Medulla oblongata (tissue), 1 donor: ENCODE measurements around the gene FXR2.
"Not testable (repeated sequence)": the region's sequence is repeated elsewhere in the genome, so short reads cannot be mapped to it uniquely, and the experiment has no call there.

Experiments
- DNase-seq: peaks from one replicate; pipeline ENCODE4 v3.0.0-alpha.2; 2015; ENCODE audit errors: extremely low spot score

FXR2 gene

GRCh38 chr17:7629939-7630571, 15.4 kb upstream of the FXR2 start, which contains the start of gene SHBG:
SHBG (plus strand) TSS chr17:7630135; CDS start chr17:7630173, 38 bp downstream.
- no peak for DNase-seq

GRCh38 chr17:7627250-7628121, 12.8 kb upstream of the FXR2 start, which contains the start of gene SAT2:
SAT2 (minus strand) TSS chr17:7627821; CDS start chr17:7627635, 186 bp downstream.
- peak; percentile 96 for DNase-seq

DNA sequence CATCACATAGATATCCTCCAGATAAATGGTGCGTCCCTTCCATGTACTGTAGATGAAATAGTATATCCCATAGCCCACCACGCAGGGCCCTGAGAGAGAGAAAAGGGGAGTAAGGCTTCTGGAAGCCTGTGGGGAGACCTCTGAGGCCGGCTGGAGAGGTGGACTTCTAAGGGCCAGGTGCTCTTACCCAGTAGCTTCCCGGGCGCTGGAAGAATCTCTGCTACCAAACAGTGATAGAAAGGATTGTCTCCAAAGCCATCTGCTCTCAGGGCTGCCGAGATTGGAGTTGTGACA, 12.2 kb upstream of the FXR2 start:
- DNase-seq: no peak

- DNase-seq: peak; percentile 56
These were observed 11.6 kb upstream of the FXR2 start for GRCh38 chr17:7626307-7626706.

DNA sequence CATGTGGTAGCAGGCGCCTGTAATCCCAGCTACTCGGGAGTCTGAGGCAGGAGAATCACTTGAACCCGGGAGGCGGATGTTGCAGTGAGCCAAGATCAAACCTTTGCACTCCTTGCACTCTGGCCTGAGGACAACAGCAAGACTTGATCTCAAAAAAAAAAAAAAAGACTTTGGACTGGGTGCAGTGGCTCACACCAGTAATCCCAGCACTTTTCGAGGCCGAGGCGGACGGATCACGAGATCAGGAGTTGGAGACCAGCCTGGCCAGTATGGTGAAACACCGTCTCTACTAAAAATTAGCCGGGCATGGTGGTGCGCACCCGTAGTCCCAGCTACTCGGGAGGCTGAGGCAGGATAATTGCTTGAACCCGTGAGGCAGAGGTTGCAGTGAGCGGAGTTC, 11.1 kb upstream of the FXR2 start:
- not testable (repeated sequence) for DNase-seq

- no peak for DNase-seq
These were observed 9.0 kb upstream of the FXR2 start for GRCh38 chr17:7623661-7624060.

DNA sequence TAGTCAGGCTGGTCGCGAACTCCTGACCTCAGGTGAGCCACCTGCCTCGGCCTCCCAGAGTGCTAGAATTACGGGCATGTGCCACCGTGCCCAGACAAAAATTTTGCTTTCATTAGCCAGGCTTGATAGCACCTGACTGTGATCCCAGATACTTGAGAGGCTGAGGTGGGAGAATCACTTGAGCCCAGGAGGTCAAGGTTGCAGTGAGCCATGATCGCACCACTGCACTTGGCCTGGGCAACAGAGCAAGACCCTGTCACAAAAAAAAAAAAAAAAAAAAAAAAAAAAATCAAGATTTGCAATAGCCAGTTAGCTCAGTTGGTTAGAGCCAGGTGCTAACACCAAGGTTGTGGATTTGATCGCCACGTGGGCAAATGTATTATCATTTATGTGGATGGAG, 6.1 kb upstream of the FXR2 start:
- no peak for DNase-seq

DNA sequence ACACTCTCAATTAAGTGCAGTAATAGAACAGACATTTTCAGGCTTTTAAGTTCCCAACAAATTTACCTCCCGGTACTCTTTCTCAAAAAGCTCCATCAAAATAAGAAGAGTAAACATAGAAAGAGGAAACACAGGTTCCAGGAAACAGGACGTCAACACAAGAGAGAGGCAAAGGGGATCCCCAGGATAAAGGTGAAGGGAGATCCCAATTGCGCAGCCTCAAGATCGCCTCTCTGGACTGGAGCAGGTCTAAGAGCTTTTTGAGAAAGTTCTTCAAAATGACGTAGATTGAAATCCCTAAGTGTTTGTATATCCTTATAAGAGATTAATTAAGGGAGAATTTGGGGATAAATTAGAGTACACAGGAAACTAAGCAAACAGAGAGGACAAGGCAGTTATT, 3.9 kb upstream of the FXR2 start:
- DNase-seq: no peak

DNA sequence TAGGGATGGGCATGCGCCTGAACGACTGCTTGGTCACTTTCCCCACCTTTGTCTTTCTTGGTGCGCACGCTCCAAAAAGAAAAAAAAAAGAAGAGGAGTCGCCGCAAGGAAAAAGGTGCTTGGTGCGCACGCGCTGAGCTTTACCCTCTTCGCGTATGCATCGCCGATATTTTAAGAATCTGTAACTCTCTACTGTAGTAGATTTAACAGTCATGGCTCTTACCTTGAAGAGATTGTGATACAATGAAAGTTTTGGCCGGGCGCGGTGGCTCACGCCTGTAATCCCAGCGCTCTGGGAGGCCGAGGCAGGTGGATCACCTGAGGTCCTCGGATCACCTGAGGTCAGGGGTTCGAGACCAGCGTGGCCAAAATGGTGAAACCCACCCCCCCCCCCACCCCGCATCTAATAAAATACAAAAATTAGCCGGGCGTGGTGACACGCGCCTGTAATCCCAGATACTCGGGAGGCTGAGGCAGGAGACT, 609 bp upstream of the FXR2 start:
- DNase-seq: no peak

DNA sequence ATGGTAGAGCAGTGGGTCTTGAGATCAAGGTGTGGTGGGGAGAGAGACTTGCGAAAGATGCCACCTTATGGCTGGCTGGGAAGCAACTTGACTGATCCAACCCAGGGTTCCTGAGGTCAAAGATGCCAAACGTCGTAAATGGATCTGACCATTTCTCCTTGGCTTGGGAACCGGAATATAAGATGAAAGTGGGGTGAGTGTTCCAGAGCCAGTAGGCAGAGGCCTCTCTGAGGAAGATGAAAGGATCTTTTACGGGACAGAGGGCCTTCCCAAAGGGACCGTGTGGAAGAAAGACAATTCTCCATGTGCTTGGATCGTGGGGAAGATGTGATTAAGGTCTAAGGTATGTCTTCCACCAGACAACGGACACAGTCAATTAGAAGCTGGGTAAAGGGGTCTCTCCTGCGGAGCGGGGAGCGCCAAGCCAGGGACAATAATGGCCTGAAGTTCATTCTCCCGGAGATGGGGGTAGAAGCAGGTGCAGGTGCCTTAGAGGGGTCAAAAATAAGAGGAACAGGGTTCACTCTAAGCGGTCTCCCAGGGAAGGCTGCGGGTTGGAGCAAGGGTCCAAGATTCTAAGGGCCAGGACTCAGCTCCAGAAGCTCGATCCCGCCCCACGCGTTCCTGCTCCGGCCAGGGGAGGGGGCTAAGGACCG, 800 bp downstream of the FXR2 start:
- no peak for DNase-seq

DNA sequence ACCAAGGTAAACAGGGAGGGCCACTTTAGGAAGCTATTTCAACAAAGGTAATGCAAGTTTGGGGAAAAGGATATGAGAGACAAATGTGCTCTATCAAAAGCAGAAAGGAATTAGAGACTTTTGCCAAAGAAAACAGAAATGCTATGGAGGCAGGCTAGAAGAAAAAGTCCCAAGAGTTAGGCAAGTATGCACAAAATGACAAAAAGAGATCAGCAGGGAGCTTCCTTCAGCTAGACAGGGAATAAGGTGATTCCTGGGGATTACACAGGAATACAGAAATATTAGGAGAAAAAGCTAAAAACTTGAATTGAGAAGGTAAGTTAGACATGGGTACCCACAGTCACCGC, 2.4 kb downstream of the FXR2 start:
- no peak for DNase-seq

DNA sequence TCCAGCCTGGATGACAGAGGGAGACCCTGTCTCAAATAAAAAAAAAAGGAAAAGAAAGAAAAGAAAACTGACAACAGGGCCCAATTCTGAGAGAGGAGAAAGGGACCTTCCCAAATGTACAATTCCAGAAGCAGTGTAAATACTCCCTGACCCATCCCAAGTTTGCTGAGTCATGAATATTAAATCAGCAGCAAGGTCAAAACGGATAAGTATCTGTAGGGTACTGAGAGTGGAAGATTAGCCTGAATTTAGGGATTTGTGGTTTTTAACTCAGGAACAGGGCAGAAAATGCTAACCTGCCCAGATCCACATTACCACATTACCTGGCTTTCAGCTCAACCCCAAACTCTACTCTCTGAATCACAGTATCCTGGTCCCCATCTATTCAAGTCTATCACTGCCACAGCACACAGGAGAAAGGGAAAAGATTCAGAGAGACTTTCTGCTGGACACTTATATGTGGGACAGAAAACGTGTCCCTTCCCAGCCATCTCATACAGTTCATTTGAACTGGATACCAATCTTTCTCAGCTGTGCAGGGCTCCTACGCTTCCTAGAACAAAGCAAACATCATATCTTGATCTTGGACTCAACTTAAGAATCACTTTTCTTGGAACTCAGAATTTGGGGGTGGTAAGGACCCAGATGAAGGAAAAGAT, 2.9 kb downstream of the FXR2 start:
- DNase-seq: no peak

- no peak for DNase-seq
These were observed 4.1 kb downstream of the FXR2 start for GRCh38 chr17:7610641-7611040.

- DNase-seq: no peak
These were observed 8.4 kb downstream of the FXR2 start for GRCh38 chr17:7606280-7606679.

- not testable (repeated sequence) for DNase-seq
These were observed 17.1 kb downstream of the FXR2 start for GRCh38 chr17:7597561-7597960.

DNA sequence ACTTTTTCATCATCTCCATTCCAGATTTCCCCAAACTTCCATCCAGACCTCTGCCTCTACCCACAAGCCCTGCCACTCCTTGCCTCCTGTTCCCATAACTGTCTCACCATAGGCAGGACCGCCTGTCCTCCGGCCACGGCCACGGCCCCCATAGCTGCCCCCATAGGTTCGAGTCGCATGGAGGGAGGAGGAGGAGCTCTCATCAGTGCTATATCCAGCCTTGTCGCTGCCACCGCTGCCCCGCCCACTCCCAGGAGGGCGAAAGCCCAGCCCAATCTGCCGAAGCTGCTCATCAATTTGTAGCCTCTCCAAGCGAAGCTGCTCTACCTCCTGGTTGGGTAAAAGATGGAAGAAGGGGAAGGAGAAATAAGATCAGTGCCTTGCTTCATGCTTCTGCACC, 21.4 kb downstream of the FXR2 start:
- no peak for DNase-seq

DNA sequence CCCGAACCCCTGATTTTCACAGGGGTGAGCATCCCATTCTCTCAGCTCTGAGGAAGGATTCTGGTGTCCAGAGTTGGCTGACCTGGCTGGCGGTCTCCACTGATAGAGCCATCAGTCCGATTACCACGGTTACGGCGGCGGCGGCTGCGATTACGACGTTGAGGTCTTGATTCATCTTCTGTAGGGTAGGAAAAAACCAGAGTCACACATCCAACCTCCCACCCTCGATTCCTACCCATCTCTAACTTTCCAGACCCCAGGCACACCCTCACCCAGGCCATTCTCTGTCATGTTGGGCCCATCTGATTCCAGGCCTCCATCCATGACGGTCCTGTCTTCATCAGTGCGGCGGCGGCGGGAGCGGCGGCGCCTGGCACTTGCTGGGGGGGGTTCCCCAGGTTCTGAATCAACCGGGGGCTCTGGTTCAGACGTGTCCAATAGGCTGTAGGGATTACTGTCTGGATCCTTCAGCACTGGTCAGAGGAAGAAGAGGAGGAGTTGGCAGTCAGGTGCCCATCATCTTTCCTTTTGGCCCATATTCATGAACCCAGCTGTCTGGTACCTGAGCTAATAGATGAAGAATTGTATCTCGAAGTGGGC, 22.2 kb downstream of the FXR2 start:
- DNase-seq: no peak

GRCh38 chr17:7591596-7591995, 23.1 kb downstream of the FXR2 start:
- DNase-seq: no peak

- DNase-seq: no peak
These were observed 24.0 kb downstream of the FXR2 start for GRCh38 chr17:7590743-7591142.

GRCh38 chr17:7589891-7590691, 24.6 kb downstream of the FXR2 start, which contains the start of gene SOX15:
SOX15 (minus strand) TSS chr17:7590094; CDS start chr17:7589676, 418 bp downstream.
- DNase-seq: no peak
